Transverse colon (tissue), 4 donors: ENCODE results near the gene KCNN3. TPM values are rescaled to one million over a fixed set of nuclear protein-coding genes. Genes with fewer than 3 reads are reported as not detected.

ENCODE experiments used
- DNase-seq: peaks from one replicate; pipeline ENCODE4 v3.0.0-alpha.2; 2019
- H3K27ac ChIP-seq, 4 donors: fragments of 200-600 bp; sonication (generic); 2 replicates each; pipeline ENCODE4 v1.5.1; 2016 to 2018; ENCODE audit warnings: inconsistent platforms in 4 of 4
- H3K27me3 ChIP-seq: fragments of 200-600 bp; sonication (generic); 2 replicates; pipeline ENCODE4 v1.5.1; 2017; ENCODE audit warnings: inconsistent platforms
- H3K36me3 ChIP-seq, 4 donors: fragments of 200-600 bp; sonication (generic); 2 replicates each; pipeline ENCODE4 v1.5.1; 2017 to 2019; ENCODE audit warnings: inconsistent platforms in 4 of 4
- H3K4me1 ChIP-seq, 4 donors: fragments of 200-600 bp; sonication (generic); 2 replicates each; pipeline ENCODE4 v1.5.1; 2017 to 2020; ENCODE audit warnings: inconsistent platforms in 4 of 4
- H3K4me3 ChIP-seq, 4 donors: fragments of 200-600 bp; sonication (generic); 1 replicate in 1 of 4; 2 replicates in 3 of 4; pipeline versions ENCODE4 v1.5.1 to v1.6.1; 2017 to 2019; ENCODE audit warnings: inconsistent platforms in 4 of 4
- H3K9me3 ChIP-seq, 2 donors: fragments of 200-600 bp; sonication (generic); 2 replicates each; pipeline ENCODE4 v1.5.1; 2017 to 2019; ENCODE audit warnings: inconsistent platforms in 2 of 2
- EP300 ChIP-seq: sonication (generic); formaldehyde crosslinking; IDR thresholded peaks from one replicate; pipeline ENCODE4 v1.6.1; 2017; ENCODE audit warnings: antibody characterized with exemption, low read depth
- POLR2A ChIP-seq: fragments of 450-650 bp; IDR thresholded peaks from one replicate; pipeline ENCODE4 v1.6.1; 2016; ENCODE audit warnings: antibody characterized with exemption, mild to moderate bottlenecking, moderate library complexity
- POLR2AphosphoS5 ChIP-seq, 3 donors: sonication (generic); formaldehyde crosslinking; IDR thresholded peaks; one replicate each; pipeline ENCODE4 v1.6.1; 2016; ENCODE audit warnings: antibody characterized with exemption in 3 of 3
- WGBS, 2 donors: methylation state at CpG; one replicate each; pipeline ENCODE4 v1.1.5; 2018; ENCODE audit warnings: low coverage in 1 of 2; 5-methylcytosine and 5-hydroxymethylcytosine counted together
- in situ Hi-C, 4 donors: fragments of 200-750 bp; cut with MboI; loops; one replicate each; pipeline versions ENCODE4 v1.15.0 to v1.15.1; 2017; ENCODE audit warnings: low sequenced_read_pairs in 3 of 4, low pct_ligation_motif_present in 1 of 4, low pct_unique_long_range_greater_than_20kb in 1 of 4
- intact Hi-C: fragments of 100-400 bp; cut with DNase I; formaldehyde crosslinking; loops from one replicate; pipeline ENCODE4 v1.15.1; 2023; ENCODE audit warnings: low total_unique reads
- total RNA-seq, 4 donors: library from RNA; depleted of rRNA; stranded (reverse); fragments of >200 nt; gene quantifications; one replicate each; pipeline ENCODE4 v1.1.0, GENCODE V29; 2016
- TF ChIP-seq, protein P1 (sequence below), 5 experiments: fragments of 200-600 bp in 3 of 5; fragments of 450-650 bp in 2 of 5; sonication (generic) in 3 of 5; IDR thresholded peaks; 1 replicate in 2 of 5; 2 replicates in 3 of 5; pipeline ENCODE4 v1.5.1; 2016 to 2017; ENCODE audit warnings: antibody characterized with exemption in 5 of 5, inconsistent platforms in 3 of 5, mild to moderate bottlenecking in 2 of 5, moderate library complexity in 1 of 5

The KCNN3 gene
- total RNA-seq, 4 donors from 2014 or later: 2.3 to 5.0 (median 3.5) TPM

- Histone ChIP-seq H3K36me3 (no peaks in the 10 kb centered on the region), H3K27ac (no peak overlapping the region), H3K9me3 (no peaks in the 10 kb centered on the region), H3K4me3 (no peak overlapping the region), H3K4me1 (no peaks in the 10 kb centered on the region), H3K27me3 (no peaks in the 10 kb centered on the region)
- 94 to 98% methylated on average over 6 of the region's 6 CpGs for WGBS, 2 donors
- intact Hi-C loops (no loop called here), in situ Hi-C loops (no loop called here)
- no peak for DNase-seq
- TF ChIP-seq POLR2AphosphoS5 (IDR thresholded peaks at IDR 0.05): no peak
- TF ChIP-seq, protein P1, sequence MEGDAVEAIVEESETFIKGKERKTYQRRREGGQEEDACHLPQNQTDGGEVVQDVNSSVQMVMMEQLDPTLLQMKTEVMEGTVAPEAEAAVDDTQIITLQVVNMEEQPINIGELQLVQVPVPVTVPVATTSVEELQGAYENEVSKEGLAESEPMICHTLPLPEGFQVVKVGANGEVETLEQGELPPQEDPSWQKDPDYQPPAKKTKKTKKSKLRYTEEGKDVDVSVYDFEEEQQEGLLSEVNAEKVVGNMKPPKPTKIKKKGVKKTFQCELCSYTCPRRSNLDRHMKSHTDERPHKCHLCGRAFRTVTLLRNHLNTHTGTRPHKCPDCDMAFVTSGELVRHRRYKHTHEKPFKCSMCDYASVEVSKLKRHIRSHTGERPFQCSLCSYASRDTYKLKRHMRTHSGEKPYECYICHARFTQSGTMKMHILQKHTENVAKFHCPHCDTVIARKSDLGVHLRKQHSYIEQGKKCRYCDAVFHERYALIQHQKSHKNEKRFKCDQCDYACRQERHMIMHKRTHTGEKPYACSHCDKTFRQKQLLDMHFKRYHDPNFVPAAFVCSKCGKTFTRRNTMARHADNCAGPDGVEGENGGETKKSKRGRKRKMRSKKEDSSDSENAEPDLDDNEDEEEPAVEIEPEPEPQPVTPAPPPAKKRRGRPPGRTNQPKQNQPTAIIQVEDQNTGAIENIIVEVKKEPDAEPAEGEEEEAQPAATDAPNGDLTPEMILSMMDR (IDR thresholded peaks at IDR 0.05): no peak
Measured at GRCh38 chr1:154718566-154718965, 151.5 kb downstream of the KCNN3 start.

GRCh38 chr1:154717528-154717924 lies 152.6 kb downstream of the KCNN3 start:
- no peak for DNase-seq
- TF ChIP-seq EP300 (no peak), POLR2AphosphoS5 (IDR thresholded peaks at IDR 0.05) (no peak), POLR2A (no peak)
- TF ChIP-seq, protein P1 (IDR thresholded peaks at IDR 0.05): no peak
- 61 to 75% methylated on average over 6 to 7 of the region's 7 CpGs for WGBS, 2 donors
- Histone ChIP-seq H3K4me1 (no peaks in the 10 kb centered on the region), H3K27ac (peak overlapping the region in 1 of 4 donors; percentile 46), H3K36me3 (no peaks in the 10 kb centered on the region), H3K9me3 (no peaks in the 10 kb centered on the region), H3K4me3 (no peak overlapping the region), H3K27me3 (no peaks in the 10 kb centered on the region)
- intact Hi-C loops (no loop called here), in situ Hi-C loops (no loop called here)

GRCh38 chr1:154716614-154717527 lies 153.2 kb downstream of the KCNN3 start:
- TF ChIP-seq EP300: no peak
- TF ChIP-seq, protein P1 (IDR thresholded peaks at IDR 0.05): no peak
- TF ChIP-seq POLR2AphosphoS5 (IDR thresholded peaks at IDR 0.05): no peak
- Histone ChIP-seq H3K4me1 (no peaks in the 10 kb centered on the region), H3K4me3 (no peak overlapping the region), H3K27me3 (no peaks in the 10 kb centered on the region), H3K9me3 (no peaks in the 10 kb centered on the region), H3K36me3 (no peaks in the 10 kb centered on the region), H3K27ac (peak overlapping the region in 1 of 4 donors; percentile 46)
- 59 to 64% methylated on average over 6 of the region's 6 CpGs for WGBS, 2 donors
- in situ Hi-C loops: no loop called here
- DNase-seq: no peak
- intact Hi-C loops: no loop called here

- Histone ChIP-seq H3K9me3 (no peaks in the 10 kb centered on the region), H3K4me3 (no peak overlapping the region), H3K36me3 (no peaks in the 10 kb centered on the region), H3K27ac (peak overlapping the region in 1 of 4 donors; percentile 46), H3K4me1 (no peaks in the 10 kb centered on the region), H3K27me3 (no peaks in the 10 kb centered on the region)
- no peak for DNase-seq
- TF ChIP-seq, protein P1 (IDR thresholded peaks at IDR 0.05): no peak
- TF ChIP-seq POLR2AphosphoS5 (IDR thresholded peaks at IDR 0.05) (no peak), EP300 (no peak), POLR2A (no peak)
- WGBS, 2 donors: 57 to 80% methylated on average over 1 to 2 of the region's 2 CpGs
- in situ Hi-C loops: no loop called here
- intact Hi-C loops: no loop called here
Measured at GRCh38 chr1:154716011-154716410, 154.1 kb downstream of the KCNN3 start.
